OCI-LY7 (cell line): ENCODE data around the gene DOCK1. TPM values are rescaled to one million over a fixed set of nuclear protein-coding genes. Genes with fewer than 3 reads are reported as not detected.

Source experiments
- BruUV-seq: library from RNA; stranded (reverse); fragments of 400-500 nt; replicated peaks from 2 replicates; lab custom pipeline; 2021; lab: Mats Ljungman, UMichigan
- CTCF ChIA-PET: fragments of 300-600 bp; sonication (Branson Sonifier 250); formaldehyde crosslinking; loops from one replicate; lab custom pipeline; 2022; ENCODE audit warnings: antibody characterized with exemption; ENCODE audit not compliant: unreplicated experiment; lab: Charles Lee
- POLR2A ChIA-PET: fragments of 300-600 bp; sonication (Branson Sonifier 250); formaldehyde crosslinking; loops from one replicate; lab custom pipeline; 2022; ENCODE audit warnings: antibody characterized with exemption; lab: Charles Lee
- DNase-seq: peaks from one replicate; pipeline ENCODE4 v3.0.0-alpha.2; 2015; ENCODE audit warnings: low spot score
- H2AFZ ChIP-seq: fragments of 200-600 bp; sonication (generic), shearing (Covaris generic); 2 replicates; pipeline ENCODE4 v1.6.1; 2014; ENCODE audit warnings: mild to moderate bottlenecking, antibody characterized with exemption, low read length, moderate library complexity
- H3K27ac ChIP-seq: fragments of 200-600 bp; sonication (generic); 2 replicates; pipeline ENCODE4 v1.5.1; 2014; ENCODE audit warnings: mixed run types, low read depth, mild to moderate bottlenecking, moderate library complexity, low read length, inconsistent platforms; ENCODE audit not compliant: poor library complexity, severe bottlenecking
- H3K36me3 ChIP-seq: fragments of 200-600 bp; sonication (generic); 2 replicates; pipeline ENCODE4 v1.6.1; 2014; ENCODE audit warnings: mild to moderate bottlenecking, antibody characterized with exemption, low read length, moderate library complexity, mixed read lengths; ENCODE audit not compliant: insufficient read depth
- H3K4me1 ChIP-seq: fragments of 200-600 bp; sonication (generic); 2 replicates; pipeline ENCODE4 v1.5.1; 2014; ENCODE audit warnings: mild to moderate bottlenecking, low read length; ENCODE audit not compliant: insufficient read depth, poor library complexity, severe bottlenecking
- H3K4me2 ChIP-seq: fragments of 200-600 bp; sonication (generic); 2 replicates; pipeline ENCODE4 v1.6.1; 2014; ENCODE audit warnings: mild to moderate bottlenecking, low read length
- H3K4me3 ChIP-seq: fragments of 200-600 bp; sonication (generic); 2 replicates; pipeline ENCODE4 v1.5.1; 2014; ENCODE audit warnings: mild to moderate bottlenecking, low read depth, low read length; ENCODE audit not compliant: poor library complexity, severe bottlenecking
- H3K79me2 ChIP-seq: fragments of 200-600 bp; sonication (generic); 2 replicates; pipeline ENCODE4 v1.6.1; 2016; ENCODE audit warnings: low read depth, mild to moderate bottlenecking, low read length, moderate library complexity, mixed read lengths; ENCODE audit not compliant: insufficient read depth
- H3K9me2 ChIP-seq: fragments of 200-600 bp; sonication (generic); 2 replicates; pipeline ENCODE4 v1.6.1; 2016; ENCODE audit warnings: mild to moderate bottlenecking, low read length, mixed read lengths; ENCODE audit not compliant: insufficient read depth
- H3K9me3 ChIP-seq: fragments of 200-600 bp; sonication (generic); 2 replicates; pipeline ENCODE4 v1.6.1; 2014; ENCODE audit warnings: mild to moderate bottlenecking, mixed run types, low read length, mixed read lengths
- H4K20me1 ChIP-seq: fragments of 200-600 bp; sonication (generic); 2 replicates; pipeline ENCODE4 v1.6.1; 2014; ENCODE audit warnings: mild to moderate bottlenecking, antibody characterized with exemption, low read length, moderate library complexity, mixed read lengths; ENCODE audit not compliant: insufficient read depth
- EZH2phosphoT487 ChIP-seq: fragments of 200-600 bp; sonication (generic); IDR thresholded peaks from 2 replicates; pipeline ENCODE4 v1.6.1; 2018; ENCODE audit warnings: low read depth, borderline replicate concordance, mild to moderate bottlenecking, mixed run types, antibody characterized with exemption, low read length, moderate library complexity, mixed read lengths
- intact Hi-C: fragments of 100-400 bp; cut with micrococcal nuclease; formaldehyde crosslinking; loops from one replicate; pipeline ENCODE4 v1.10.0; 2022; ENCODE audit not compliant: unreplicated experiment
- total RNA-seq, 2 experiments: library from RNA; depleted of rRNA in 1 of 2; stranded (reverse); fragments of >200 nt in 1 of 2; shearing (Covaris generic) in 1 of 2; gene quantifications; 2 replicates each; pipeline ENCODE4 v1.2.3, GENCODE V29; 2014 to 2022
- TF ChIP-seq, protein P1 (sequence below): fragments of 200-600 bp; sonication (generic); conservative IDR thresholded peaks from 2 replicates; pipeline ENCODE4 v1.5.1; 2014; ENCODE audit warnings: mild to moderate bottlenecking, antibody characterized with exemption, low read length, moderate library complexity, mixed read lengths

Gene DOCK1
- total RNA-seq, 2 experiments from 2014 or later = not detected

DNA sequence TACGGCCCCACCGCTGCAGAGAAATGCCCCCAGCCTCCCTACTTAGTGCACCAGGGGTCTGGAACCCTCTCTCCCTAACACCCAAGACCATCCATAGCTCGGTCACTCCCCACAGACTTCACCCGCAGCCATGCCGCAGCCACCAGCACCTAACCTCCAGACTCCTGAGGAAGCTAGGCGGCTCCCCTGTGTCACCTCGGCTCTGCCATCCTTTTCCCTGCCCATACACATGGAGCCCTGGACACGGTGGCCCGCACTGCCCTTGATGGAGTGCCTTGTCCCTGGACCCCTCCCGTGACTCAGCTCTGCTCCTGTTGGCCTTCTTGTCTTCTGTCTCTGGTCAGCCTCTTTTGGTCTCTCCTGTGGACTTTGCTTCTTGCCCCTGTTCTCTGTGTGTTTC, 183.7 kb downstream of the DOCK1 start:
- no peaks in the 10 kb centered on the region for H3K36me3 ChIP-seq
- H3K9me3 ChIP-seq = no peaks in the 10 kb centered on the region
- no peaks in the 10 kb centered on the region for H3K4me1 ChIP-seq
- no peak overlapping the region for H3K27ac ChIP-seq
- no peak for DNase-seq
- TF ChIP-seq, protein P1, sequence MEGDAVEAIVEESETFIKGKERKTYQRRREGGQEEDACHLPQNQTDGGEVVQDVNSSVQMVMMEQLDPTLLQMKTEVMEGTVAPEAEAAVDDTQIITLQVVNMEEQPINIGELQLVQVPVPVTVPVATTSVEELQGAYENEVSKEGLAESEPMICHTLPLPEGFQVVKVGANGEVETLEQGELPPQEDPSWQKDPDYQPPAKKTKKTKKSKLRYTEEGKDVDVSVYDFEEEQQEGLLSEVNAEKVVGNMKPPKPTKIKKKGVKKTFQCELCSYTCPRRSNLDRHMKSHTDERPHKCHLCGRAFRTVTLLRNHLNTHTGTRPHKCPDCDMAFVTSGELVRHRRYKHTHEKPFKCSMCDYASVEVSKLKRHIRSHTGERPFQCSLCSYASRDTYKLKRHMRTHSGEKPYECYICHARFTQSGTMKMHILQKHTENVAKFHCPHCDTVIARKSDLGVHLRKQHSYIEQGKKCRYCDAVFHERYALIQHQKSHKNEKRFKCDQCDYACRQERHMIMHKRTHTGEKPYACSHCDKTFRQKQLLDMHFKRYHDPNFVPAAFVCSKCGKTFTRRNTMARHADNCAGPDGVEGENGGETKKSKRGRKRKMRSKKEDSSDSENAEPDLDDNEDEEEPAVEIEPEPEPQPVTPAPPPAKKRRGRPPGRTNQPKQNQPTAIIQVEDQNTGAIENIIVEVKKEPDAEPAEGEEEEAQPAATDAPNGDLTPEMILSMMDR = no peak
- no peak for TF ChIP-seq EZH2phosphoT487
- CTCF ChIA-PET = no interaction called here
- no peaks in the 10 kb centered on the region for H3K79me2 ChIP-seq
- H3K9me2 ChIP-seq = no peaks in the 10 kb centered on the region
- BruUV-seq = no TSS peak
- H2AFZ ChIP-seq = no peak overlapping the region
- H3K4me2 ChIP-seq = no peak overlapping the region
- no peak overlapping the region for H3K4me3 ChIP-seq
- no peaks in the 10 kb centered on the region for H4K20me1 ChIP-seq
- intact Hi-C loops = no loop called here
- POLR2A ChIA-PET = no interaction called here

DNA sequence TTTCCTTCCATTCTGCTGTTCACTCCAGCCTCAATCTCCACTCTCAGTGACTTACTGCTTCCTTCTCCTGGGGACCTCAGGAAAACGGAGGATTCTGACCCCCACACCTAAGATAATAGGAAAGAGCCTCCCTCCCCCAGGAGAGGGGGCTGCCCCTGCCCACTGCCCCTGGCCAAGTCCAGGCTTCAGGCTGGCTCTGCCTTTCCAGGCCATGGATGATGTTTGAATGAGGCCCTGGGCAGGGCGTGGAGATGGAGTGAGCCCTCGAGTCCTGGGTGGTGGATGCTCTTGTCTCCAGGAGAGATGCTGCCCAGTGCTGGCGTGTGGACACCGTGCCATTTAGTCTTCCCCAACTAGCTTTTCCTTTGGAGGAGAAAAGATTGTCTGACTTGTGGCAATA, 184.2 kb downstream of the DOCK1 start:
- no peaks in the 10 kb centered on the region for H4K20me1 ChIP-seq
- no peak overlapping the region for H3K4me2 ChIP-seq
- H3K27ac ChIP-seq = no peak overlapping the region
- H3K4me1 ChIP-seq = no peaks in the 10 kb centered on the region
- H3K36me3 ChIP-seq = no peaks in the 10 kb centered on the region
- no peaks in the 10 kb centered on the region for H3K9me2 ChIP-seq
- DNase-seq = no peak
- no peaks in the 10 kb centered on the region for H3K9me3 ChIP-seq
- intact Hi-C loops = no loop called here
- TF ChIP-seq EZH2phosphoT487 = no peak
- TF ChIP-seq, protein P1 = no peak
- POLR2A ChIA-PET = no interaction called here
- CTCF ChIA-PET = no interaction called here
- no peak overlapping the region for H3K4me3 ChIP-seq
- BruUV-seq = no TSS peak
- no peaks in the 10 kb centered on the region for H3K79me2 ChIP-seq
- H2AFZ ChIP-seq = no peak overlapping the region

DNA sequence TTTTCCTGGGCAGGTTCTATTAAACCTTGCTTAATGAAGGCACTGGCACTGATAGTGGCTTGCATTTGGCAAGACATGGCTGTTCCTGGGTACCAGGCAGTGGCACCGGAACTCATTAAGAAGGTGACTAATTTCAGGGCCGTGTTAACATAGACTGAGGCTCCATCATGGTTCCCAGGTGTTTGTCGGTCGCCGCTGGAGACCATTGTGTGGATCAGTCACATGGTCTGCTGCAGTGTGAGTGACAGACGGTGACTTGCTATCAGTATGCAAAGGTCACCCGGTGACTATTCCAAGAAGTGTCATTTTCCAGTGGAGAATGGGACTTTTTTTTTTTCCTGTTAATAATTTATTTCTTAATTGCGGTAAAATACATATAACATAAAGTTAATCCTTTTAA, 184.9 kb downstream of the DOCK1 start:
- ChIA-PET CTCF (no interaction called here), POLR2A (no interaction called here)
- H3K79me2 ChIP-seq = no peaks in the 10 kb centered on the region
- no peaks in the 10 kb centered on the region for H3K36me3 ChIP-seq
- no peak for DNase-seq
- no peaks in the 10 kb centered on the region for H3K4me1 ChIP-seq
- BruUV-seq = no TSS peak
- no peaks in the 10 kb centered on the region for H3K9me3 ChIP-seq
- H3K4me3 ChIP-seq = no peak overlapping the region
- H3K27ac ChIP-seq = no peak overlapping the region
- intact Hi-C loops = no loop called here
- no peak overlapping the region for H2AFZ ChIP-seq
- no peaks in the 10 kb centered on the region for H3K9me2 ChIP-seq
- H4K20me1 ChIP-seq = no peaks in the 10 kb centered on the region
- H3K4me2 ChIP-seq = no peak overlapping the region
- no peak for TF ChIP-seq EZH2phosphoT487
- TF ChIP-seq, protein P1 = no peak
